IMR-90 (cell line): ENCODE measurements around the gene KDM2A.

ENCODE experiments used
- CTCF ChIP-seq: conservative IDR thresholded peaks from 2 replicates; pipeline ENCODE4 v1.5.1; 2012; ENCODE audit warnings: mild to moderate bottlenecking, low read depth, low read length, improper control_type of control experiment
- FOS ChIP-seq: fragments of 150-350 bp; IDR thresholded peaks from 2 replicates; pipeline ENCODE4 v1.6.1; 2016; ENCODE audit warnings: low read depth, low read length
- POLR2A ChIP-seq: IDR thresholded peaks from 2 replicates; pipeline ENCODE4 v1.6.1; 2012; ENCODE audit warnings: mild to moderate bottlenecking, low read depth, low read length
- SMC3 ChIP-seq: fragments of 150-350 bp; IDR thresholded peaks from 2 replicates; pipeline ENCODE4 v1.6.1; 2016; ENCODE audit warnings: low read depth, mild to moderate bottlenecking, antibody characterized with exemption, low read length, moderate library complexity
- USF2 ChIP-seq: fragments of 150-350 bp; IDR thresholded peaks from 2 replicates; pipeline ENCODE4 v1.6.1; 2017; ENCODE audit warnings: mild to moderate bottlenecking, antibody characterized with exemption, low read length, low read depth

DNA sequence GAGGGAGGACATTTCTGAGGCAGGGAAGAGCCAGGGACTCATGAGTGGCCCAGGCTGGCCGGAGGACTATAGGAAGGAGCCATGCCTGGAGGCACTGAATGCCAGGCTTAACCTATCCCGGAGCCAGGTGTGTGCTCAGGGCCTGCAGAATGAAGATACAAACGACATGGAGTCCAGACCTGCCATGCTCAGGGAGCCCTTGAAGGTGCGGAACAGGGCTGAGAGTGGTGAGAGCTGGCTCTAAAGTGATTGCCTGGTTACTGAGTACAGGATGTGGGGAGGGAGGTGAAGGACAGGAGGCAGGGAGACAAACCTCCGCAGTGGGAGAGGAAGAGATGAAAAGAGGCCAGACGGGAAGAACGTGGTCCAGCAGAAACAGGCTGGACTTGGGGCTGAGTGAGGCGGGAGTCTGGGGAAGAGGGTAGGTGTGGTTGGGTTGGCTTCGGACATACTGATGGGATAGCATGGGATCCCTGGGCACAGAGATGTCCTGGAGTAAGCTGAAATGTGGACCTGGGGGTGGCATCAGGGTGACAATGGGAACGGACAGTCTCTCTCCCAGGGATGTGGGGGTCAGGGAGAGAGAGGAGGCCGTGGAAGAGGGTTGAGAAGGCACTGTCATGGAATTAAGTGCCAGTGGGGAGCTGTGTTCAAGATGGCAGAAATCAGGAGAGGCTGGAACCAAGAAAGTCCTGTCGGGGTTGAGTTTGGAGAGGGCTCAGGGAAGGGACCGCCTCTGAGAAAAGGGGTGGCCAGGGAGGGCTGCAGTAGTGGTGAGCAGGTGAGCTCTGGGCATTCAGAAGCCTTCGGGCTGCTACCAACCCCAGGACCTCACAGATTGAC, 168.5 kb downstream of the KDM2A start:
- no peak for TF ChIP-seq CTCF
- no peak for TF ChIP-seq POLR2A
- no peak for TF ChIP-seq SMC3
- no peak for TF ChIP-seq FOS
- TF ChIP-seq USF2, result no peak
